H1 (cell line): ENCODE data around the gene ZNF785. TPM values are rescaled to one million over a fixed set of nuclear protein-coding genes. Genes with fewer than 3 reads are reported as not detected.

Experiments
- E2F6 ChIP-seq: IDR thresholded peaks from 2 replicates; pipeline ENCODE4 v1.6.1; 2012; ENCODE audit warnings: inconsistent platforms
- MAFK ChIP-seq: IDR thresholded peaks from 2 replicates; pipeline ENCODE4 v1.6.1; 2012; ENCODE audit warnings: low read depth, mild to moderate bottlenecking, improper control_type of control experiment, low read length
- RNF2 ChIP-seq: fragments of 200-900, 300-1000 bp; sonication (generic); IDR thresholded peaks from 2 replicates; pipeline ENCODE4 v1.7.1; 2016; ENCODE audit warnings: borderline replicate concordance, low read depth, mild to moderate bottlenecking, antibody characterized with exemption, low read length; ENCODE audit not compliant: poor library complexity, severe bottlenecking; ENCODE audit errors: missing control alignments
- polyA plus RNA-seq, 7 experiments: library from polyadenylated mRNA; depleted of rRNA in 3 of 7; stranded (reverse) in 5 of 7; unstranded in 2 of 7; fragments of >200 nt in 5 of 7; fragments of 200-250 nt in 2 of 7; gene quantifications; 1 replicate in 5 of 7; 2 replicates in 1 of 7; 4 replicates in 1 of 7; pipeline versions ENCODE4 v1.2.1 to v1.2.3, GENCODE V29; 2011 to 2013; ENCODE audit warnings: missing spikeins in 2 of 7, mixed read lengths in 2 of 7
- total RNA-seq: library from RNA; stranded (reverse); fragmentation: NEBNext Ultra II Directional; extraction: Animal tissue kit (Norgen Biotek cat#: 25700); gene quantifications from 2 replicates; pipeline ENCODE4 v1.2.1, GENCODE V29; 2021

The ZNF785 gene
- total and polyA plus RNA-seq, 2 of the 8 experiments (the other 6 are each of a cell fraction or from before 2014, with no cell fraction given): 8.6 to 12.9 TPM

- TF ChIP-seq RNF2: no peak
- no peak for TF ChIP-seq MAFK
- no peak for TF ChIP-seq E2F6
Measured at GRCh38 chr16:30588651-30589050, 3.2 kb upstream of the ZNF785 start (continued).
